Dermis blood vessel endothelial cell (primary cell): ENCODE results near the gene HIGD1A. TPM values are rescaled to one million over a fixed set of nuclear protein-coding genes. Genes with fewer than 3 reads are reported as not detected.

Source experiments
- DNase-seq: peaks from one replicate; pipeline ENCODE4 v3.0.0; 2010
- total RNA-seq: library from RNA; depleted of rRNA; stranded (reverse); fragments of >200 nt; gene quantifications from 2 replicates; pipeline ENCODE4 v1.2.3, GENCODE V29; 2014

Gene HIGD1A
- total RNA-seq, 1 donor from 2014 or later = 112 TPM

DNA sequence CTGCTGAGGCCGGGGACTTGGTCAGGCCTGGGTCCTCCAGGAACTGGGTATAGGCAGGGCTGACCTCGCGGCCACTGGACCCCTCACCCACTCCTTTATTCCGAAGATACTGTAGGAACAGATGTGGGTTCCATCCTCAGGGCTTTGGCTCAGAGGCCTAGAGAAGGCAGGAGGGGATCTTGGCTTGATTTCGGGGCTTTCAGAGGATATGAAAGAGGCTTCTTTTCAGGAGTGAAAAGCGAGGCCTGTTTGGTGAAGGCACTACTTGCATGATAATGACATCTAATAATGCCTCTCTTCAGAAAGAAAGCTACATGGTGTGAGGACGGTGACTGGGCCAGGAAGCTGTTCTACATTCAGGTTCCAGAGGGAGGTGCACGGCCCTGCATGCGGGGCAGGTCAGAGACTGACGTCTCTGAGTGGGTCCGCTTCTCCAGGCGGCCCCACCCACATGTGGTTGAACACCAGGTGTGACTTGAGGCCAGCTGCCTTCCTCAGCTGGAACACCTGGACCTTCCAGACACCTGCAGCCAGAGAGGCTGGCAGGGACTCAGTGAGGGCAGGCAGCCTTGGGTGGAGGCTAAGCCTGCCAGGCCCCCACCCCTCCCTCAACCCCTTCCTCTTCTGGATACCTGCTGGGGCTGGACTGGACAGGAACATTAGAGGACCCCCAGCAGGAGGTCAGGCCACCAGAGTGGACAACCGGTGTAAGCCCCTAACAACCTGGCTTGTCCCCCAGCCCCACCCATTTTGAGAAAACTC is 70.6 kb downstream of the HIGD1A start:
- DNase-seq = no peak

Other genes with a start within 250 kb of the HIGD1A start
- 104 and 114 TPM in 2 replicates for gene SEC22C, start 222.5 kb downstream of the HIGD1A start, total RNA-seq
- 23.4 and 46.5 TPM in 2 replicates for gene SS18L2, start 213.6 kb downstream of the HIGD1A start, total RNA-seq
- gene NKTR, start 203.8 kb downstream of the HIGD1A start, total RNA-seq = 61.7 and 133 TPM in 2 replicates
- 13.9 and 19.6 TPM in 2 replicates for gene ZBTB47, start 150.8 kb downstream of the HIGD1A start, total RNA-seq
- gene KLHL40, start 119.0 kb downstream of the HIGD1A start, total RNA-seq = 0.17 TPM in 1 of 2 replicates, not detected in the other
- not detected in 2 replicates for gene HHATL, start 101.7 kb downstream of the HIGD1A start, total RNA-seq
- gene CCDC13, start 31.2 kb downstream of the HIGD1A start, total RNA-seq = 0.28 and 1.0 TPM in 2 replicates
- 11.2 and 13.3 TPM in 2 replicates for gene ACKR2, start 5.0 kb upstream of the HIGD1A start, total RNA-seq
- not detected in 2 replicates for gene CYP8B1, start 71.4 kb upstream of the HIGD1A start, total RNA-seq
- gene ZNF662, start 101.7 kb upstream of the HIGD1A start, total RNA-seq = 1.5 and 2.4 TPM in 2 replicates
- gene GASK1A, start 174.8 kb upstream of the HIGD1A start, total RNA-seq = 0.09 TPM in 1 of 2 replicates, not detected in the other